T-cell (primary cell): ENCODE data around the gene KRTAP4-8. TPM values are rescaled to one million over a fixed set of nuclear protein-coding genes. Genes with fewer than 3 reads are reported as not detected.
"Not testable (repeated sequence)": the region's sequence is repeated elsewhere in the genome, so short reads cannot be mapped to it uniquely, and the experiment has no call there.

Experiments
- ATAC-seq, 4 experiments: fragments of 200-7000 bp in 3 of 4; fragments of 150-1000 bp in 1 of 4; cut with Tn5 transposase; replicated peaks in 1 of 4; 1 replicate in 3 of 4; 2 replicates in 1 of 4; pipeline ENCODE4 v1.10.0; 2021; ENCODE audit warnings: moderate library complexity in 3 of 4, mild to moderate bottlenecking in 2 of 4, moderate number of reproducible peaks in 1 of 4
- CTCF ChIA-PET, 2 donors: fragments of 300-600 bp; sonication (Branson Sonifier 250); formaldehyde crosslinking; loops; one replicate each; lab custom pipeline; 2022; ENCODE audit warnings: antibody characterized with exemption in 2 of 2; lab: Charles Lee
- POLR2A ChIA-PET, 2 donors: fragments of 300-600 bp; sonication (Branson Sonifier 250); formaldehyde crosslinking; loops; one replicate each; lab custom pipeline; 2022; ENCODE audit warnings: antibody characterized with exemption in 2 of 2; lab: Charles Lee
- DNase-seq, 35 experiments: peaks; one replicate each; pipeline versions ENCODE4 v3.0.0 to v3.0.0-alpha.2; 2013 to 2023
- H3K27ac ChIP-seq: one replicate; pipeline ENCODE4 v1.5.1; 2013; ENCODE audit warnings: low read length
- H3K27me3 ChIP-seq, 2 experiments: replicated peaks in 1 of 2; 1 replicate in 1 of 2; 2 replicates in 1 of 2; pipeline versions ENCODE4 v1.6.1 to v1.7.0; 2013; ENCODE audit warnings: low read length in 1 of 2, mixed read lengths in 1 of 2; ENCODE audit not compliant: control insufficient read depth in 2 of 2, insufficient read depth in 2 of 2; ENCODE audit errors: extremely low read depth in 1 of 2
- H3K36me3 ChIP-seq, 2 donors: 1 replicate in 1 of 2; 2 replicates in 1 of 2; pipeline versions ENCODE4 v1.6.1 to v1.7.0; 2013; ENCODE audit warnings: low read length in 1 of 2; ENCODE audit not compliant: control insufficient read depth in 2 of 2, insufficient read depth in 1 of 2; ENCODE audit errors: extremely low read depth in 1 of 2
- H3K4me1 ChIP-seq, 2 experiments: 1 replicate in 1 of 2; 2 replicates in 1 of 2; pipeline versions ENCODE4 v1.6.1 to v1.7.0; 2013; ENCODE audit warnings: low read length in 2 of 2, mixed read lengths in 1 of 2; ENCODE audit not compliant: insufficient read depth in 2 of 2, control insufficient read depth in 1 of 2; ENCODE audit errors: extremely low read depth in 1 of 2
- H3K4me3 ChIP-seq, 2 donors: 1 replicate in 1 of 2; 2 replicates in 1 of 2; pipeline versions ENCODE4 v1.5.1 to v1.7.0; 2013; ENCODE audit warnings: mild to moderate bottlenecking in 2 of 2, low read length in 1 of 2, moderate library complexity in 1 of 2; ENCODE audit not compliant: control insufficient read depth in 1 of 2; ENCODE audit errors: extremely low read depth in 1 of 2
- H3K9me3 ChIP-seq: 2 replicates; pipeline ENCODE4 v1.7.0; 2013
- H3K27ac Mint-ChIP-seq, 2 donors: one replicate each; pipeline ENCODE4 v1.8.0; 2020 to 2021; ENCODE audit warnings: mild to moderate bottlenecking in 2 of 2, mixed read lengths in 2 of 2
- H3K27me3 Mint-ChIP-seq, 2 donors: one replicate each; pipeline ENCODE4 v1.8.0; 2021 to 2022; ENCODE audit warnings: mixed read lengths in 2 of 2
- H3K36me3 Mint-ChIP-seq: one replicate; pipeline ENCODE4 v1.8.0; 2021; ENCODE audit warnings: mixed read lengths
- H3K4me1 Mint-ChIP-seq, 3 donors: one replicate each; pipeline ENCODE4 v1.8.0; 2020 to 2022; ENCODE audit warnings: mixed read lengths in 3 of 3, mild to moderate bottlenecking in 1 of 3
- H3K4me3 Mint-ChIP-seq, 3 donors: one replicate each; pipeline ENCODE4 v1.8.0; 2020 to 2022; ENCODE audit warnings: mild to moderate bottlenecking in 3 of 3, mixed read lengths in 3 of 3, moderate library complexity in 3 of 3
- H3K9me3 Mint-ChIP-seq, 3 donors: one replicate each; pipeline ENCODE4 v1.8.0; 2020 to 2022; ENCODE audit warnings: mixed read lengths in 3 of 3
- WGBS: methylation state at CpG from one replicate; pipeline ENCODE4 v1.1.5; 2013; ENCODE audit warnings: missing lambda C conversion rate; ENCODE audit not compliant: insufficient coverage; 5-methylcytosine and 5-hydroxymethylcytosine counted together
- total RNA-seq, 35 experiments: library from RNA in 6 of 35; stranded (reverse) in 6 of 35; fragments of 120-200 nt in 1 of 35; gene quantifications; one replicate each; pipeline versions ENCODE4 v1.2.1 to v1.2.4 and lab custom pipeline; 2013 to 2026

The KRTAP4-8 gene
- total RNA-seq (not detected), total RNA-seq (lab: John Stamatoyannopoulos, UW) (0 reads per million in 29 experiments)
- total RNA-seq (2013) = not detected

- H3K36me3 Mint-ChIP-seq = no peaks in the 10 kb centered on the region
- H3K36me3 ChIP-seq = no peaks in the 10 kb centered on the region
- H3K27ac Mint-ChIP-seq = no peak within 1 kb of the TSS
- CTCF ChIA-PET = no interaction called here
- POLR2A ChIA-PET = no interaction called here
- no peaks in the 10 kb centered on the region for H3K9me3 ChIP-seq
- no peak for ATAC-seq
- H3K4me1 ChIP-seq = no peaks in the 10 kb centered on the region
- H3K4me1 Mint-ChIP-seq = peaks cover 7 to 11% (median 10%) of the 10 kb centered on the region in 3 donors
- H3K9me3 Mint-ChIP-seq = peaks cover 0 to 2% (median 1%) of the 10 kb centered on the region in 3 donors
- peaks cover 0 to 14% of the 10 kb centered on the region in 2 experiments for H3K27me3 ChIP-seq
- no peak within 1 kb of the TSS for H3K4me3 ChIP-seq
- no peak within 1 kb of the TSS for H3K27ac ChIP-seq
- H3K4me3 Mint-ChIP-seq = no peak within 1 kb of the TSS
- WGBS = no CpG with 5 or more reads among the region's 4 CpGs
- DNase-seq = no peak
- peaks cover 6 to 13% of the 10 kb centered on the region in 2 donors for H3K27me3 Mint-ChIP-seq
These were observed at the start of gene KRTAP4-8 for GRCh38 chr17:41098042-41098441. Gene KRTAP4-8, minus strand, starts transcription at chr17:41098142. Its CDS starts 58 bp downstream, at chr17:41098084.

DNA sequence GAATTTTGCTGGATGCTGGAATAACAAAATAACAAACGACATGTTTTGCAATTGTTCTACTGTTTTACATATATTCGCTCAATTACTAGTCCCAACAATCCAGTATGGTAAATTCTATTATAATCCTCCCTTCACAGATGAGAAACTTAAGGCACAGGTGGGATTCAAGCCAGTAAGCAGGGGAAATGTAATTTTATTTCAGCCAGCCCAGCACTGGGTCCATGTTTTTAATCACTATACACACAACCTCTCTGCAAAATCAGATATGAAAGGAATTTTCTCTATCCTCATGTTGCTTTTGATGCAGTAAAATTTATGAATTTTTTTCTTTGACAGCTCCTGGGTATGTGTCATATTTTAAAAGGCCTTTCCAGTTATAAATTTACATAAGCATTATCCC is 47.3 kb upstream of the KRTAP4-8 start:
- CTCF ChIA-PET = no interaction called here
- H3K27me3 ChIP-seq = peaks cover 2% of the 10 kb centered on the region in 2 experiments
- no peak overlapping the region for H3K4me3 Mint-ChIP-seq
- no peaks in the 10 kb centered on the region for H3K9me3 ChIP-seq
- H3K27ac ChIP-seq = no peak overlapping the region
- DNase-seq (no peak), ATAC-seq (no peak)
- H3K9me3 Mint-ChIP-seq = peaks cover 18 to 25% (median 20%) of the 10 kb centered on the region in 3 donors
- H3K4me1 ChIP-seq = no peaks in the 10 kb centered on the region
- H3K36me3 Mint-ChIP-seq = peaks cover 5% of the 10 kb centered on the region
- no peaks in the 10 kb centered on the region for H3K4me1 Mint-ChIP-seq
- WGBS = no CpG with 5 or more reads among the region's 2 CpGs
- H3K4me3 ChIP-seq = no peak overlapping the region
- no peaks in the 10 kb centered on the region for H3K27me3 Mint-ChIP-seq
- H3K27ac Mint-ChIP-seq = no peak overlapping the region
- POLR2A ChIA-PET = no interaction called here
- H3K36me3 ChIP-seq = no peaks in the 10 kb centered on the region

DNA sequence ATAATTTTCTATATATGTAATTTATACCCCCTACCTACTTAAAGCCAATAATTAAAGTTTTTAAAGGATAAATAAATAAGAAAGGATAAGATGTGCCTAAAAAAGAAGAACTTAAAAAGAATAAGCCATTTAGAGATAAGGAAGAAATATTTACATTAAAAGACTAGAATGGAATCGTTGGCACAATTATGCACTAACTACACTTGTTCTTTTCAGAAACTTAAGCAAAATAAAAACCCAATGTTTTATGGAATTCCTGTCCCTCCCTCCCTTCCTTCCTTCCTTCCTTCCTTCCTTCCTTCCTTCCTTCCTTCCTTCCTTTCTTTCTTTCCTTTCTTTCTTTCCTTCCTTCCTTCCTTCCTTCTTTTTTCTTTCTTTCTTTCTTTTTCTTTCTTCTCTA is 46.9 kb upstream of the KRTAP4-8 start:
- peaks cover 18 to 25% (median 20%) of the 10 kb centered on the region in 3 donors for H3K9me3 Mint-ChIP-seq

GRCh38 chr17:41141361-41141760 is 43.4 kb upstream of the KRTAP4-8 start:
- ChIA-PET CTCF (interaction anchor here in 1 of 2 donors (0.6 kb wide), 1 partner anchor 608 kb away, joined by 4 read pairs; no protein-coding TSS in a partner anchor), POLR2A (no interaction called here)
- Mint-ChIP-seq H3K9me3 (peaks cover 27 to 34% (median 28%) of the 10 kb centered on the region in 3 donors), H3K27ac (no peak overlapping the region), H3K36me3 (peaks cover 12% of the 10 kb centered on the region), H3K27me3 (peaks cover 0 to 3% of the 10 kb centered on the region in 2 donors), H3K4me3 (no peak overlapping the region), H3K4me1 (no peaks in the 10 kb centered on the region)
- Histone ChIP-seq H3K4me3 (no peak overlapping the region), H3K4me1 (no peaks in the 10 kb centered on the region), H3K27me3 (peaks cover 0 to 4% of the 10 kb centered on the region in 2 experiments), H3K36me3 (no peaks in the 10 kb centered on the region), H3K9me3 (no peaks in the 10 kb centered on the region), H3K27ac (no peak overlapping the region)
- no peak for ATAC-seq
- DNase-seq = no peak

More for the DNA sequence above, 46.9 kb upstream of the KRTAP4-8 start:
- Mint-ChIP-seq H3K4me3 (no peak overlapping the region), H3K4me1 (no peaks in the 10 kb centered on the region), H3K36me3 (peaks cover 5% of the 10 kb centered on the region), H3K27ac (no peak overlapping the region), H3K27me3 (no peaks in the 10 kb centered on the region)
- Histone ChIP-seq H3K4me1 (no peaks in the 10 kb centered on the region), H3K9me3 (no peaks in the 10 kb centered on the region), H3K27me3 (peaks cover 0 to 5% of the 10 kb centered on the region in 2 experiments), H3K27ac (no peak overlapping the region), H3K36me3 (no peaks in the 10 kb centered on the region), H3K4me3 (no peak overlapping the region)
- no peak for ATAC-seq
- no peak for DNase-seq
- CTCF ChIA-PET = no interaction called here
- WGBS = no CpG with 5 or more reads among the region's 1 CpG
- POLR2A ChIA-PET = no interaction called here

DNA sequence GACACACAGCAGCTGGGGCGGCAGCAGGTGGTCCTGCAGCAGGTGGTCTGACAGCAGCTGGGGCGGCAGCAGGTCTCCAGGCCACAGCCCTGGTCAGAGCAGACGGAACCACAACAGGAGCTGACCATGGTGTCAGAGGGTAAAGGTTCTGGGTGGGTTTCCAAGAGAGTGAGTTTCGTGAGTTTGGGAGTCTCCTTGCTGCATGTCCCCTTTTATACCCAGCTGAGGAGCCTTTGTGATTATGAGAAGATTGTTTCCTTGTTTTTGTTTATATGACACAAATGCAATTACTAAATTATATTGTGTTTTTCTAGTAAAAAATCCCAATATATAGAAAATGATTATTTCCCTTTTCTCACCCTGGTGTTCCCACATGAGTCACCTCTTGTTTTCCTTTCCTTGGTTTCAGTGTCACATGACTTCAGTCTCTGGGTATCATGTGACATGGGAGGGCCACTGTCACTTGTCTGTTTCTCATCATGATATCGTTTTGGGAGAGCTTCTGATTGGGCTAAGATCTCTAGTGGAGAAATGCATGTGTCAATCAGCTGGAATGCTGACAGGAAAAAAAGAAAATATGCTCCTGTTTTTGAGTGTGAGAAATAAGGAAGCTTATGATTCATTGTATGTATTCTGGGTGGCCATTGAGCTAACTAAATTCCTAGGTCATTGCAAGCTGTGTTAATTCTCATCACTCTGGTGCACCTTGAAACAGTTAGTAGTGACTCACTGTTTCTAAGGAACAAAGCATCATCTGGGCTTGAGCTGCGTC is 42.6 kb upstream of the KRTAP4-8 start, which contains the start of gene KRTAP4-6:
Gene KRTAP4-6, minus strand, starts transcription at position 185 of the 772 bp plus-strand sequence. Its CDS starts 57 bp downstream, at position 128.
- DNase-seq (no peak), ATAC-seq (no peak)
- POLR2A ChIA-PET = no interaction called here
- peaks cover 12% of the 10 kb centered on the region for H3K36me3 Mint-ChIP-seq
- H3K27ac Mint-ChIP-seq = no peak within 1 kb of the TSS
- no peak within 1 kb of the TSS for H3K27ac ChIP-seq
- WGBS = 74% methylated on average over 2 of the region's 6 CpGs
- peaks cover 0 to 4% of the 10 kb centered on the region in 2 experiments for H3K27me3 ChIP-seq
- no peaks in the 10 kb centered on the region for H3K9me3 ChIP-seq
- H3K4me1 ChIP-seq = no peaks in the 10 kb centered on the region
- CTCF ChIA-PET = no interaction called here
- no peaks in the 10 kb centered on the region for H3K4me1 Mint-ChIP-seq
- peaks cover 27 to 34% (median 28%) of the 10 kb centered on the region in 3 donors for H3K9me3 Mint-ChIP-seq
- H3K27me3 Mint-ChIP-seq = peaks cover 0 to 3% of the 10 kb centered on the region in 2 donors
- H3K4me3 Mint-ChIP-seq = no peak within 1 kb of the TSS
- peak within 1 kb of the TSS in 1 of 2 donors; percentile 3 for H3K4me3 ChIP-seq
- no peaks in the 10 kb centered on the region for H3K36me3 ChIP-seq

DNA sequence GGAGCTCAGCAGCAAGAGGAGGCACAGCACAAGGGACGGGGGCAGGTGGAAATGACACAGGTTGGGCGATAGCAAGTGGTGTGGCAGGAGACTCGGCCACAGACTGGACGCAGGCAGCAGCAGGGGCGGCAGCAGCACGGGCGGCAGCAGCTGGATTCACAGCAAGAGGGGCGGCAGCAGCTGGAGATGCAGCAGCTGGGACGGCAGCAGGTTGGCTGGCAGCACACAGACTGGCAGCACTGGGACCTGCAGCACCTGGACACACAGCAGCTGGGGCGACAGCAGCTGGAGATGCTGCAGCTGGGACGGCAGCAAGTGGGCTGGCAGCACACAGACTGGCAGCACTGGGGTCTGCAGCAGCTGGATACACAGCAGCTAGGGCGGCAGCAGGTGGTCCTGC is 41.9 kb upstream of the KRTAP4-8 start:
- H3K9me3 ChIP-seq, H3K4me1 Mint-ChIP-seq, H3K36me3 ChIP-seq, ATAC-seq, H3K27me3 ChIP-seq, H3K27ac ChIP-seq, CTCF ChIA-PET, H3K27me3 Mint-ChIP-seq, H3K27ac Mint-ChIP-seq, DNase-seq, POLR2A ChIA-PET, H3K4me1 ChIP-seq, H3K4me3 Mint-ChIP-seq: not testable (repeated sequence)
- Mint-ChIP-seq H3K9me3 (peaks cover 27 to 34% (median 28%) of the 10 kb centered on the region in 3 donors), H3K36me3 (peaks cover 12% of the 10 kb centered on the region)
- 87% methylated on average over 12 of the region's 12 CpGs for WGBS
- peak overlapping the region in 1 of 2 donors; percentile 3 for H3K4me3 ChIP-seq
